HG02884 (cell line): ENCODE results near the gene QSOX2.

Experiments used
- ATAC-seq: cut with Tn5 transposase; IDR thresholded peaks from one replicate; pipeline ENCODE4 v1.9.1; 2021; ENCODE audit warnings: mild to moderate bottlenecking, moderate library complexity; ENCODE audit not compliant: unreplicated experiment

The QSOX2 gene

GRCh38 chr9:136157477-136158265 is 87.9 kb downstream of the QSOX2 start:
- no peak for ATAC-seq
